IMR-90 (cell line): ENCODE results near the gene COL25A1. TPM values are rescaled to one million over a fixed set of nuclear protein-coding genes. Genes with fewer than 3 reads are reported as not detected.

Experiments
- ATAC-seq: fragments of 200-7000 bp; cut with Tn5 transposase; 2 replicates; pipeline ENCODE4 v1.9.1; 2020; ENCODE audit warnings: low read depth, mild to moderate bottlenecking, moderate library complexity
- BruUV-seq: library from RNA; stranded (reverse); fragments of 400-500 nt; replicated peaks from 2 replicates; lab custom pipeline; 2021; lab: Mats Ljungman, UMichigan
- CTCF ChIA-PET: fragments of 300-600 bp; formaldehyde crosslinking; extraction: SDS; loops from one replicate; lab custom pipeline; 2021; ENCODE audit warnings: antibody characterized with exemption; lab: Yijun Ruan, JAX
- POLR2A ChIA-PET: fragments of 300-600 bp; sonication (Branson Sonifier 250); formaldehyde crosslinking; loops from one replicate; lab custom pipeline; 2022; ENCODE audit warnings: antibody characterized with exemption; ENCODE audit not compliant: unreplicated experiment; lab: Charles Lee
- DNase-seq: peaks from one replicate; pipeline ENCODE4 v3.0.0; 2013
- H2AFZ ChIP-seq: replicated peaks from 2 replicates; pipeline ENCODE3; 2013; ENCODE audit warnings: low read length, mild to moderate bottlenecking; ENCODE audit not compliant: poor library complexity
- H2AK5ac ChIP-seq: 2 replicates; pipeline ENCODE4 v1.6.1; 2013; ENCODE audit warnings: low read depth, low read length, inconsistent platforms
- H2AK9ac ChIP-seq: replicated peaks from 2 replicates; pipeline ENCODE3; 2013; ENCODE audit warnings: mild to moderate bottlenecking, low read depth, low read length, moderate library complexity; ENCODE audit not compliant: poor library complexity
- H2BK120ac ChIP-seq: 2 replicates; pipeline ENCODE4 v1.6.1; 2013; ENCODE audit warnings: low read depth, low read length, inconsistent platforms
- H2BK15ac ChIP-seq: 3 replicates; pipeline ENCODE4 v1.6.1; 2013; ENCODE audit warnings: low read depth, low read length, inconsistent platforms
- H2BK20ac ChIP-seq: 2 replicates; pipeline ENCODE4 v1.6.1; 2013; ENCODE audit warnings: low read depth, mild to moderate bottlenecking, inconsistent platforms, low read length, moderate library complexity
- H2BK5ac ChIP-seq: 2 replicates; pipeline ENCODE4 v1.6.1; 2013; ENCODE audit warnings: mild to moderate bottlenecking, low read depth, low read length, inconsistent platforms; ENCODE audit not compliant: poor library complexity, severe bottlenecking
- H3K14ac ChIP-seq: replicated peaks from 2 replicates; pipeline ENCODE4 v1.6.1; 2013; ENCODE audit warnings: low read depth, low read length, inconsistent platforms
- H3K18ac ChIP-seq: 2 replicates; pipeline ENCODE4 v1.6.1; 2013; ENCODE audit warnings: low read depth, low read length, control low read depth
- H3K23ac ChIP-seq: 2 replicates; pipeline ENCODE4 v1.6.1; 2013; ENCODE audit warnings: low read depth, low read length, inconsistent platforms
- H3K27ac ChIP-seq: 2 replicates; pipeline ENCODE4 v1.5.1; 2013; ENCODE audit warnings: mild to moderate bottlenecking, control low read depth, low read length; ENCODE audit not compliant: insufficient read depth
- H3K27me3 ChIP-seq: 2 replicates; pipeline ENCODE4 v1.6.1; 2013; ENCODE audit warnings: low read length; ENCODE audit not compliant: control insufficient read depth, insufficient read depth
- H3K36me3 ChIP-seq: 2 replicates; pipeline ENCODE4 v1.6.1; 2013; ENCODE audit warnings: low read length, mixed read lengths; ENCODE audit not compliant: control insufficient read depth, insufficient read depth
- H3K4ac ChIP-seq: 2 replicates; pipeline ENCODE4 v1.6.1; 2013; ENCODE audit warnings: low read depth, low read length, inconsistent platforms
- H3K4me1 ChIP-seq: 2 replicates; pipeline ENCODE4 v1.6.1; 2013; ENCODE audit warnings: low read length, mixed read lengths; ENCODE audit not compliant: control insufficient read depth, insufficient read depth
- H3K4me2 ChIP-seq: 2 replicates; pipeline ENCODE4 v1.6.1; 2013; ENCODE audit warnings: low read depth, mild to moderate bottlenecking, control low read depth, low read length, moderate library complexity
- H3K4me3 ChIP-seq: 2 replicates; pipeline ENCODE4 v1.5.1; 2013; ENCODE audit warnings: low read depth, mild to moderate bottlenecking, control low read depth, low read length, moderate library complexity; ENCODE audit not compliant: insufficient read depth
- H3K56ac ChIP-seq: 2 replicates; pipeline ENCODE4 v1.6.1; 2013; ENCODE audit warnings: low read length, inconsistent platforms; ENCODE audit not compliant: insufficient read depth; ENCODE audit errors: extremely low read depth
- H3K79me1 ChIP-seq, 2 experiments: 2 replicates each; pipeline ENCODE4 v1.6.1; 2013; ENCODE audit warnings: low read length in 2 of 2, inconsistent platforms in 1 of 2, low read depth in 1 of 2
- H3K9ac ChIP-seq: 2 replicates; pipeline ENCODE4 v1.6.1; 2013; ENCODE audit warnings: low read depth, low read length, control low read depth
- H3K9me1 ChIP-seq: 2 replicates; pipeline ENCODE4 v1.6.1; 2013; ENCODE audit warnings: low read length, inconsistent platforms; ENCODE audit not compliant: insufficient read depth
- H3K9me3 ChIP-seq: 2 replicates; pipeline ENCODE4 v1.6.1; 2013; ENCODE audit warnings: low read length; ENCODE audit not compliant: control insufficient read depth, insufficient read depth
- H4K20me1 ChIP-seq: 2 replicates; pipeline ENCODE4 v1.6.1; 2013; ENCODE audit warnings: low read length, inconsistent platforms; ENCODE audit not compliant: insufficient read depth
- H4K5ac ChIP-seq: 2 replicates; pipeline ENCODE4 v1.6.1; 2013; ENCODE audit warnings: mild to moderate bottlenecking, low read depth, low read length, control low read depth
- H4K8ac ChIP-seq, 2 experiments: 2 replicates each; pipeline ENCODE4 v1.6.1; 2013; ENCODE audit warnings: low read depth in 2 of 2, low read length in 2 of 2, control low read depth in 1 of 2, inconsistent platforms in 1 of 2
- H4K91ac ChIP-seq: 2 replicates; pipeline ENCODE4 v1.6.1; 2013; ENCODE audit warnings: low read depth, low read length, inconsistent platforms; ENCODE audit not compliant: insufficient read depth
- BHLHE40 ChIP-seq: fragments of 150-350 bp; IDR thresholded peaks from 2 replicates; pipeline ENCODE4 v1.6.1; 2016; ENCODE audit warnings: mild to moderate bottlenecking, low read depth, low read length
- CEBPB ChIP-seq: IDR thresholded peaks from 2 replicates; pipeline ENCODE4 v1.6.1; 2012; ENCODE audit warnings: low read depth, low read length, improper control_type of control experiment
- CHD1 ChIP-seq: IDR thresholded peaks from 2 replicates; pipeline ENCODE4 v1.6.1; 2012; ENCODE audit warnings: low read depth, low read length, improper control_type of control experiment
- CTCF ChIP-seq: conservative IDR thresholded peaks from 2 replicates; pipeline ENCODE4 v1.5.1; 2012; ENCODE audit warnings: mild to moderate bottlenecking, low read depth, low read length, improper control_type of control experiment
- ELK1 ChIP-seq: fragments of 150-350 bp; IDR thresholded peaks from 2 replicates; pipeline ENCODE4 v1.6.1; 2016; ENCODE audit warnings: low read depth, mild to moderate bottlenecking, low read length, moderate library complexity, borderline replicate concordance
- FOS ChIP-seq: fragments of 150-350 bp; IDR thresholded peaks from 2 replicates; pipeline ENCODE4 v1.6.1; 2016; ENCODE audit warnings: low read depth, low read length
- MAFK ChIP-seq: IDR thresholded peaks from 2 replicates; pipeline ENCODE4 v1.6.1; 2012; ENCODE audit warnings: low read depth, low read length, improper control_type of control experiment
- MAZ ChIP-seq: IDR thresholded peaks from 2 replicates; pipeline ENCODE4 v1.6.1; 2012; ENCODE audit warnings: low read depth, mild to moderate bottlenecking, low read length, improper control_type of control experiment, moderate library complexity, borderline replicate concordance
- MXI1 ChIP-seq: IDR thresholded peaks from 2 replicates; pipeline ENCODE4 v1.6.1; 2012; ENCODE audit warnings: low read depth, mild to moderate bottlenecking, low read length, moderate library complexity, borderline replicate concordance
- NFE2L2 ChIP-seq: fragments of 150-350 bp; IDR thresholded peaks from 2 replicates; pipeline ENCODE4 v1.6.1; 2016; ENCODE audit warnings: low read depth, mild to moderate bottlenecking, low read length
- POLR2A ChIP-seq: IDR thresholded peaks from 2 replicates; pipeline ENCODE4 v1.6.1; 2012; ENCODE audit warnings: mild to moderate bottlenecking, low read depth, low read length
- RAD21 ChIP-seq: IDR thresholded peaks from 2 replicates; pipeline ENCODE4 v1.6.1; 2012; ENCODE audit warnings: low read length, improper control_type of control experiment
- RCOR1 ChIP-seq: IDR thresholded peaks from 2 replicates; pipeline ENCODE4 v1.6.1; 2012; ENCODE audit warnings: mild to moderate bottlenecking, low read length, improper control_type of control experiment; ENCODE audit not compliant: insufficient replicate concordance
- RFX5 ChIP-seq: IDR thresholded peaks from 2 replicates; pipeline ENCODE4 v1.8.0; 2012; ENCODE audit warnings: low read depth, mild to moderate bottlenecking, low read length, moderate library complexity
- SMC3 ChIP-seq: fragments of 150-350 bp; IDR thresholded peaks from 2 replicates; pipeline ENCODE4 v1.6.1; 2016; ENCODE audit warnings: low read depth, mild to moderate bottlenecking, antibody characterized with exemption, low read length, moderate library complexity
- USF2 ChIP-seq: fragments of 150-350 bp; IDR thresholded peaks from 2 replicates; pipeline ENCODE4 v1.6.1; 2017; ENCODE audit warnings: mild to moderate bottlenecking, antibody characterized with exemption, low read length, low read depth
- WGBS, 2 experiments: methylation state at CpG; one replicate each; pipeline versions ENCODE4 v1.1.5 to v1.1.7; 2013; ENCODE audit warnings: missing lambda C conversion rate in 2 of 2; ENCODE audit not compliant: insufficient read length in 1 of 2; ENCODE audit errors: extremely low coverage in 2 of 2; 5-methylcytosine and 5-hydroxymethylcytosine counted together
- dilution Hi-C: fragments of 300-500 bp; cut with HindIII; formaldehyde crosslinking; loops from one replicate; pipeline ENCODE4 v1.14.3; 2018; ENCODE audit warnings: low sequenced_read_pairs; ENCODE audit not compliant: unreplicated experiment
- in situ Hi-C: fragments of 300-500 bp; cut with MboI; formaldehyde crosslinking; loops from 3 replicates; pipeline ENCODE4 v1.14.3; 2019; ENCODE audit warnings: low sequenced_read_pairs, inconsistent platforms, mixed read lengths
- intact Hi-C: fragments of 100-400 bp; cut with micrococcal nuclease; formaldehyde crosslinking; loops from 2 replicates; pipeline ENCODE4 v1.10.0; 2022
- polyA plus RNA-seq, 3 experiments: library from polyadenylated mRNA; depleted of rRNA; stranded (reverse); fragments of >200 nt; gene quantifications; 2 replicates each; pipeline ENCODE4 v1.2.3, GENCODE V29; 2012; ENCODE audit warnings: low replicate concordance in 1 of 3
- total RNA-seq: library from RNA; depleted of rRNA; stranded (reverse); fragments of >200 nt; gene quantifications from 2 replicates; pipeline ENCODE4 v1.2.3, GENCODE V29; 2012

The COL25A1 gene
- total and polyA plus RNA-seq, 2 of the 4 experiments (the other 2 are of a cell fraction), result under 0.01 to 0.05 TPM

- POLR2A ChIA-PET, result no interaction called here
- Histone ChIP-seq H2BK120ac (no peak overlapping the region), H4K20me1 (no peaks in the 10 kb centered on the region), H3K4me3 (no peak overlapping the region), H2BK20ac (no peak overlapping the region), H3K79me1 (no peaks in the 10 kb centered on the region), H3K4ac (no peak overlapping the region), H2AK9ac (no peak overlapping the region), H4K5ac (no peak overlapping the region), H3K14ac (no peak overlapping the region), H2BK15ac (no peak overlapping the region), H3K9ac (no peak overlapping the region), H2BK5ac (no peak overlapping the region), H4K91ac (no peak overlapping the region), H3K36me3 (no peaks in the 10 kb centered on the region), H2AK5ac (no peak overlapping the region), H3K9me1 (no peaks in the 10 kb centered on the region), H3K9me3 (no peaks in the 10 kb centered on the region), H3K4me2 (no peak overlapping the region), H2AFZ (no peak overlapping the region), H3K4me1 (no peaks in the 10 kb centered on the region), H4K8ac (no peak overlapping the region), H3K23ac (no peak overlapping the region), H3K27ac (no peak overlapping the region), H3K18ac (no peak overlapping the region), H3K56ac (no peak overlapping the region), H3K27me3 (no peaks in the 10 kb centered on the region)
- intact Hi-C loops, result no loop called here
- no peak for ATAC-seq
- dilution Hi-C loops, result no loop called here
- CTCF ChIA-PET, result no interaction called here
- WGBS, 2 experiments, result no CpG with 5 or more reads among the region's 4 CpGs
- no peak for TF ChIP-seq CEBPB
- TF ChIP-seq POLR2A, result no peak
- no peak for TF ChIP-seq MAFK
- TF ChIP-seq MXI1, result no peak
- TF ChIP-seq RAD21, result no peak
- no peak for TF ChIP-seq ELK1
- no peak for TF ChIP-seq USF2
- no peak for TF ChIP-seq RCOR1
- no peak for TF ChIP-seq RFX5
- no peak for TF ChIP-seq FOS
- TF ChIP-seq CTCF, result no peak
- TF ChIP-seq MAZ, result no peak
- no peak for TF ChIP-seq SMC3
- no peak for TF ChIP-seq NFE2L2
- no peak for TF ChIP-seq CHD1
- TF ChIP-seq BHLHE40, result no peak
- in situ Hi-C loops, result no loop called here
- no TSS peak for BruUV-seq
- DNase-seq, result no peak
Observed at GRCh38 chr4:108953941-108954340, 348.5 kb downstream of the COL25A1 start.
